Thyroid gland (tissue), 4 donors: ENCODE results near the gene FGF2.
"Not testable (repeated sequence)": the region's sequence is repeated elsewhere in the genome, so short reads cannot be mapped to it uniquely, and the experiment has no call there.

ENCODE experiments used
- CTCF ChIP-seq, 6 experiments: fragments of 200-600 bp in 3 of 6; fragments of 450-650 bp in 3 of 6; sonication (generic) in 3 of 6; IDR thresholded peaks; one replicate each; pipeline ENCODE4 v1.5.1; 2016 to 2019; ENCODE audit warnings: antibody characterized with exemption in 6 of 6, mild to moderate bottlenecking in 2 of 6, inconsistent platforms in 1 of 6, moderate library complexity in 1 of 6
- POLR2A ChIP-seq, 2 donors: fragments of 450-650 bp; IDR thresholded peaks; one replicate each; pipeline ENCODE4 v1.6.1; 2017; ENCODE audit warnings: antibody characterized with exemption in 2 of 2, mild to moderate bottlenecking in 2 of 2, moderate library complexity in 1 of 2

- TF ChIP-seq CTCF, POLR2A (IDR thresholded peaks at IDR 0.05): not testable (repeated sequence)
Measured at GRCh38 chr4:122945136-122945535, 118.5 kb downstream of the FGF2 start.
